GM18511 (cell line): ENCODE data around the gene RAPGEF6.
A peak's percentile ranks its signal among the peaks of the same experiment; 100 is the strongest.

Source experiments
- ATAC-seq: cut with Tn5 transposase; IDR thresholded peaks from one replicate; pipeline ENCODE4 v1.9.1; 2021; ENCODE audit warnings: mild to moderate bottlenecking, moderate library complexity; ENCODE audit not compliant: unreplicated experiment

Gene RAPGEF6

GRCh38 chr5:131550606-131551005, 84.4 kb downstream of the RAPGEF6 start:
- ATAC-seq: no peak

- ATAC-seq: no peak
These were observed 86.9 kb downstream of the RAPGEF6 start for GRCh38 chr5:131548176-131548575.

- no peak for ATAC-seq
These were observed 89.2 kb downstream of the RAPGEF6 start for GRCh38 chr5:131545845-131546244.

- no peak for ATAC-seq
These were observed 92.3 kb downstream of the RAPGEF6 start for GRCh38 chr5:131542723-131543122.

GRCh38 chr5:131541762-131542161, 93.3 kb downstream of the RAPGEF6 start:
- ATAC-seq: no peak

GRCh38 chr5:131541071-131541470, 94.0 kb downstream of the RAPGEF6 start:
- ATAC-seq: no peak

- ATAC-seq: no peak
These were observed 95.8 kb downstream of the RAPGEF6 start for GRCh38 chr5:131539251-131539650.

GRCh38 chr5:131538177-131538593, 96.8 kb downstream of the RAPGEF6 start:
- no peak for ATAC-seq

- peak; percentile 15 for ATAC-seq
These were observed 98.1 kb downstream of the RAPGEF6 start for GRCh38 chr5:131536850-131537448.

- peak; percentile 95 for ATAC-seq
These were observed 98.7 kb downstream of the RAPGEF6 start for GRCh38 chr5:131536211-131536826.

GRCh38 chr5:131534974-131535373, 100.1 kb downstream of the RAPGEF6 start:
- ATAC-seq: no peak

- no peak for ATAC-seq
These were observed 101.2 kb downstream of the RAPGEF6 start for GRCh38 chr5:131533836-131534235.

- ATAC-seq: no peak
These were observed 102.9 kb downstream of the RAPGEF6 start for GRCh38 chr5:131532031-131532640.

GRCh38 chr5:131530706-131531331, 104.2 kb downstream of the RAPGEF6 start:
- no peak for ATAC-seq

- ATAC-seq: peak; percentile 76
These were observed 106.3 kb downstream of the RAPGEF6 start for GRCh38 chr5:131528682-131529081.

GRCh38 chr5:131525805-131526204, 109.2 kb downstream of the RAPGEF6 start:
- no peak for ATAC-seq

- no peak for ATAC-seq
These were observed 110.6 kb downstream of the RAPGEF6 start for GRCh38 chr5:131524431-131524830.

GRCh38 chr5:131523500-131524185, 111.4 kb downstream of the RAPGEF6 start:
- ATAC-seq: no peak

GRCh38 chr5:131521252-131521651, 113.8 kb downstream of the RAPGEF6 start:
- no peak for ATAC-seq

- ATAC-seq: no peak
These were observed 119.7 kb downstream of the RAPGEF6 start for GRCh38 chr5:131515348-131515747.
